ENCODE measurements around the gene CTAGE1.
"Not testable (repeated sequence)": the region's sequence is repeated elsewhere in the genome, so short reads cannot be mapped to it uniquely, and the experiment has no call there.

CTAGE1 gene

DNA sequence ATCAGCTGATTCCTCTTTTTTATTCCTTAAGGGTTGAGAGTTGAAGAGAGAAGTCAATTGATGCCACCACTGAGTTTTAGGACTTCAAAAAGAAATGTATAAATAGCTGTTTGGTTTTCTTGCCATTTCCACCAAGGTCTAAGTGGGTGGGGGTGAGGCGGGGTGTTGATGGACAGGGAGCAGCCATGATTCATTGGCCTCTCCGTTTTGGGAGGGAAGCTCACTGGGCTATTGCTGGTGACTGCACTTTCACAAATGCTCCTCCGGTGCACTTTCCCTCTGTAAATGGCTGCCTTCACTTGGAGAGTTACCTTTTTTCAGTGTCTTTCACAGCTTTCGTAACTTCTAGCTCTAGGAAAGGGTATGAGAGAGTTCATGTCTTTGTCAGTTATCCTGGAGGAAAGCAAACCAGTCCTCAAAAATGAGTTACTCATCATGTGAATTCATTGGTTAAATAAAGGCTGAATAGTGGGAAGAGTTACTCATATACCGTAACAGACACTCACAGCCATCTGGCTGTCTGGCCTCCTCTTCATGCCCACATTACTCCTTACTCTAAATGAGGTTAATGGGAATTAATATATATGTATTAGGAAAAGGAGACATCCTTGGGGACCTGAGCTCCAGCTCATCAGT is 17.4 kb upstream of the CTAGE1 start:
- DNase-seq (ENCODE audit: low read depth, low spot score) = no peak

GRCh38 chr18:22433956-22434355 is 16.2 kb upstream of the CTAGE1 start:
- DNase-seq (ENCODE audit: low read depth, low spot score) = no peak

- peak; percentile 61 for DNase-seq (ENCODE audit: low read depth, low spot score)
Measured at GRCh38 chr18:22432657-22433137, 15.0 kb upstream of the CTAGE1 start.

- DNase-seq (ENCODE audit: low read depth, low spot score) = no peak
Measured at GRCh38 chr18:22429564-22429963, 11.8 kb upstream of the CTAGE1 start.

- DNase-seq (ENCODE audit: low read depth, low spot score) = no peak
Measured at GRCh38 chr18:22428672-22429071, 11.0 kb upstream of the CTAGE1 start.

DNA sequence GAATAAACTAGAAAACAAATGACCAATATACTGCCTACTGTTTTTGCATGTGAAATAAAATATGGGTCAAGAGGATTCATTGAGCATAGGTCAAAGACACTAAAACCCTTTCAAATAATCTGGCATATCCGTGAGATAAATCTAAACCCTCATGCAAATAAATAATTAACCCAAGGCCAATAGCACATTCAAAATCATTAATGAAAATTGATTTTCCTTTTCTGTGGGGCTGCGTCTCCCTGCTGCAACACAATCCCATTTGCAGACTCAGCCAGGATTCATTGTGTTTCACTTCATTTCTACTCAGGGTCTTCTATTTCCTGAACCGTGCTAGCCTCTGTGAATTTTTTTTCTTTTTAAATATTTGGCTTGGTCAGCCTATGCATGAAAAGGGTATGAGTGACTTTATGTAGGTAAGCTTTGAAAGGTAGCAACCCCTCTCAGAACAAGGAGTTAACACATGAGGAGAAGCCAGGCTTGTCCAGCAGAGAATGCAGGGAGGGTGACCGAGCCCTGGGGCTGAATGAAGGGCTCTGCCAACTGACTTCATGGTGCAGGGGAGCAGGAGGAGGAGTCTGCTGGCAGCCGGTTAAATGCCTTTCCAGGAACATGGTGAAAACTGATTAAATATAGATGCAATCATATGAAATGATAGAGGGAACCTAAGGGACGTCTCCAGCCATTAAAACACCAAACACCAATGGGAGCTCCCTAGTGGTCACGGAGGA is 10.3 kb upstream of the CTAGE1 start:
- no peak for DNase-seq (ENCODE audit: low read depth, low spot score)

DNA sequence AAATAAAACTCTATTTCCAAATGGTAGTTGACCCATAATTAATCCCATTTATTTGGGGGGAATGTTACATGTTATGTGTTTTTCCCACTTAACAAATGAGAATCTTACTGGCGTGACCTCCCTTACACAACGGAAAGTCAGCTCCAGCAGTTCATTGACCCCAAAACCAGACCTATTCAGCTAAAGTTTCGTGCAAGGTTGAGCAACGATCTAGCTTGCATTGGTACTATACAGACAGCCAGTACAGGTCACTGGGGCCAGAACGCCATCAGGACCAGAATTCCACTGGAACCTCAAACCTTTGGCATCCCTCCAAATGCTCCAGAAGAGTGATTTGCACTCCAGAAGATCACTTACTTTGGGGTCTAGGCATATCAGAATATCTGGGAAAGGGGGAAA is 6.8 kb upstream of the CTAGE1 start:
- DNase-seq (ENCODE audit: low read depth, low spot score) = no peak

GRCh38 chr18:22423878-22424564 is 6.3 kb upstream of the CTAGE1 start:
- DNase-seq (ENCODE audit: low read depth, low spot score) = no peak

DNA sequence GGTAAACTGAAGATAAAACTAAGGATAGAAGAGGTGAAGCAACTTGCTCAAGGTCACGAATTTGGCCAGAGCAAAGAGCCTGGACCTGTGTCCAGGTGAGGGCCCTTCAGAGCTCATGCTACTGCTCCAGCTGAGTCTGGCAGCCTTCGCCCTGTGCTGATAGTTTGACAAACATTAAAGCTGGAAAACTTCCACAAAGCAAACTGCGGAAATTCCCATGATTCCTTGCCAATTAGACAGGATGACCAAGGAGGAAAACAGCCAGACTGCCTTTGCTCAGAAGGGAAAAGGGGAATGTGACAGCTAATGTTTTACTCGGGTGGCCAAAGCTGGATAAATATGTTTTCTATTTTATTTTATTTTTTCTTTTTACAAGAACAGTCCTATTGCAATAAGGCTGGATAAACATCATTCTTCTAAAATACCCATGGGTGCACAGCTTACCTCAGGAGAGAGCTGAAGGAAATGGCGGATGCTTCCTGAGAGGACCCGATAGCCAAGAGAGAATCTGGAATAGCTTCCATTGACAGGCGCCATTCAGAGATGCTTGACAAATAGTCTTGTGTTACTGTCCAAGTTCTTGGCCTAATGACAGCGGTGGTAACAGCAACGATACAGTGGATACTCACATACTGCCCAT is 5.3 kb upstream of the CTAGE1 start:
- DNase-seq (ENCODE audit: low read depth, low spot score) = no peak

DNA sequence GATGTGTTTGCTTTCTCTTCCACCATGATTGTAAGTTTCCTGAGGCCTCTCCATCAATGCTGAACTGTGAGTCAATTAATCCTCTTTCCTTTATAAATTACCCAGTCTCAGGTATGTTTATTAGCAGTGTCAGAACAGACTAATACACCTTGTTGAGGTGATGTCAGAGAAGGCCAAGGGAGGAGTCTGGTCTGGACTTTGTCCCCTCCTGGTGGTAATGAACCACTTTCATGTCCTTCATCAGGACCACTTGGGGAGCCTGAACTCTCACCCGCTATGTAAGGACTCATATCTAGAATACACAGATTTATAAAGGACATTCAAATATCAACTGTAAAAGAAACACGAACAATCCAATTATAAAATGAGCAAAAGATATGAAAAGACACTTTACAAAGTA is 2.9 kb upstream of the CTAGE1 start:
- DNase-seq (ENCODE audit: low read depth, low spot score) = no peak

DNA sequence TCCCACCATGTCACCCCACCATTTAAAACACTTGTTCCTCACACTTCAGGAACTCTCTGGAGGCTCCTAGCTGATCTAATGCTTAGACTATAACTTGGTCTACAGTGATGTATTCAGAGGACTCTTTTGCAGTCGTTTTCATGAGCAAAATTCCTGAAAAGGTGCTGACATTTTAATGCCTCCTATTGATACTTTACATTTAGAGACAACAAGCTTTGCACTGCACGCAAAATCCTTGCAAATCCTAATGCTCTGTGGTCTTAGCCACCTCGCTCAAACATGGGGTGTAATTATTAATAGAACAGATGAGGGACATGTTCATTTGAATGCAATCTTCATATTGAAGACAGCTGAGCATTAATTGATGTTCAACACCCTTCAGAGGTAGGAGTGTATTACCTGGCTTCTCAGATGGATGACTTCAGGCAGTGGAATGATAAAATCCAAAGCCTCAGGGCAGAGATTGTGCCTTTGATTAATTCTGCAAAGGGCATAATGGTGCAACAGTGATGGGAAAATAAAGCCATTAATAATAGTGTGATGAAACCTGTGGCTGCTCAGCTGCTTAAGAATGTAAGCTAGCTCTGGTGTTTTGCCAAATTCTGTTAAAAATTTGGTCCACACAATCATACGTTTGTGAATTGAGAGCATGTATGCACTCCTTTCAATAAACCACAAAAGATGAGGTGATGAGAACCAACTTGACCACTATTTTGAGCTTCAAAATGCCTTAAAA is 5.4 kb downstream of the CTAGE1 start:
- no peak for DNase-seq (ENCODE audit: low read depth, low spot score)

- no peak for DNase-seq (ENCODE audit: low read depth, low spot score)
Measured at GRCh38 chr18:22411446-22411845, 6.3 kb downstream of the CTAGE1 start.

GRCh38 chr18:22410126-22410525 is 7.6 kb downstream of the CTAGE1 start:
- DNase-seq (ENCODE audit: low read depth, low spot score) = no peak

- no peak for DNase-seq (ENCODE audit: low read depth, low spot score)
Measured at GRCh38 chr18:22409445-22409844, 8.3 kb downstream of the CTAGE1 start.

DNA sequence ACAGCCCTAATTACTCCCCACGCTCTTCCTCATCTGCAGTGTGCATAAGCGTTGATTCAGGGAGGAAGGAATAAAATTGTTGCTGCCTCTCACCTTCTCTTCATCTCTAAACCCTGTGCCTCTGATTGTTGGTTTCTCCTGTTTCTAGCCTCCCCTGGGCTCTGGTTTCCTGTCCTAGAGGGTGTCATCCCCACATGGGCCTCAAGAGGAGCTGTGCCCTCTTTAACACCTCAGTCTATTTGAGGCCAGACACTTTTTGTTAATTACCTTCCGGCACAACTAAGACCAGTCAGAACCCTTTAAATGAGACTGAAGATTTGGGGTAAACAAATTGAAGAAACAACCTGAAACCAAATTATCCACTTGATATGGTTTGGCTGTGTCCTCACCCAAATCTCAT is 9.7 kb downstream of the CTAGE1 start:
- DNase-seq (ENCODE audit: low read depth, low spot score) = no peak

- DNase-seq (ENCODE audit: low read depth, low spot score) = no peak
Measured at GRCh38 chr18:22405142-22405541, 12.6 kb downstream of the CTAGE1 start.

DNA sequence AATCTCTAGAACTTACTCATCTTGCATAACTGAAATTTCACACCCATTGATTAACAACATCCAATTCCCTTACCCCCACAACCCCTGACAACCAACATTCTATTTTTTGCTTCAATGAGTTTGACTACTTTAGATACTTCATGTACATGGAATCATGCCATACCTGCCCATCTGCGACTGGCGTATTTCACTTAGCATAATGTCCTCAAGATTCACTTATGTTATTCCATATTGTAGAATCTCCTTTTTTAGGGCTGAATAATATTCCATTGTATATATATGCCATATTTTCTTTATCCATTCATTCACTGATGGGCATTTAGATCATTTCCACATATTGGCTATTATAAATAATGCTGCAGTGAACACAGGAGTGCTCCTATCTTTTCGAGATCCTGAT is 13.8 kb downstream of the CTAGE1 start:
- DNase-seq (ENCODE audit: low read depth, low spot score) = no peak

DNA sequence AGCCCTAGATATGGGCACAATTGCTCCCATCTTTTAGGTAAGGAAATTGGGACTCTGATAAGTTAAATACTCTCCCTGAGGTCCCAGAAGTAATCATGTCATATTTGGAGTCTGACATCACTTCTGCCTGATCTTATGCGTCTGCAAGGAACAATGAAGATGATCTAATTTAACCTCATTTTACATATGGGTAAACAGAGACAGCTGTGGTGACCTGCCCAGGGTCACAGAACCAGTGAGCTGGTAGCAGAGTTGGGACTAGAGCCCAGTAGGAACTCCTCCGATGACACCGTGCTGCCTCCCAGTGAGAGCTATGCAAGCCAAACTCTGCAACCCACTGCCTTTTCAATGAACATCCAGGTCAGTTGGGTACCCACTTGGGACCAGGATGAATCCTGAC is 17.8 kb downstream of the CTAGE1 start:
- no peak for DNase-seq (ENCODE audit: low read depth, low spot score)

DNA sequence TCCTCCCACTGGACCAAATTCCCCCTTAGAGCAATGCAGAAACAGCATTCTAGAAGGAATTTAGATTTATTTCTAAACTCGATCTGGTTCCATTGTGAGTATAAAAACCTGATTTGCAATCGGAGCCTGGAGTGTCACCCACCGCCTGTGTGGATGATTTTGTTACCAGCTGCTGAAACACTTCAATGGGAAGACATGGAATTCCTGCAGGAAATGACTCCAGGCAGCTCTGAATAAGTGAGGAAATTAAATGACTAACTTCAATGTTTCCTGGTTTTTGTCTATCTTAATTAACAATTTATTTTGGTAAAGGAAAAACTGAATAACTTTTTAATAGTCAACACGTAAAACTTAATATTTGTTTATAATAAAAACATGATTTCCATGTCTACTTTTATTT is 19.3 kb downstream of the CTAGE1 start:
- no peak for DNase-seq (ENCODE audit: low read depth, low spot score)

GRCh38 chr18:22394428-22394827 is 23.3 kb downstream of the CTAGE1 start:
- DNase-seq (ENCODE audit: low read depth, low spot score) = no peak

- DNase-seq (ENCODE audit: low read depth, low spot score) = not testable (repeated sequence)
Measured at GRCh38 chr18:22393164-22393563, 24.6 kb downstream of the CTAGE1 start.
